AG04450 (cell line): Measurements from ENCODE around the gene CACNA1C. TPM values are rescaled to one million over a fixed set of nuclear protein-coding genes. Genes with fewer than 3 reads are reported as not detected.

ENCODE experiments used
- CTCF ChIA-PET: fragments of 300-600, 350-600 bp; formaldehyde crosslinking; extraction: SDS; loops from one replicate; lab custom pipeline; 2022; ENCODE audit warnings: antibody characterized with exemption, inconsistent platforms; lab: Charles Lee
- POLR2A ChIA-PET: fragments of 350-600 bp; formaldehyde crosslinking; extraction: SDS; loops from one replicate; lab custom pipeline; 2021; ENCODE audit warnings: antibody characterized with exemption, inconsistent platforms; lab: Yijun Ruan, JAX
- DNase-seq: peaks from one replicate; pipeline ENCODE4 v3.0.0-alpha.2; 2011; ENCODE audit warnings: low read depth, low spot score
- H3K27ac ChIP-seq: one replicate; pipeline ENCODE4 v1.5.1; 2012; ENCODE audit warnings: low read depth, low read length, control low read depth
- H3K27me3 ChIP-seq: one replicate; pipeline ENCODE4 v1.6.0; 2012; ENCODE audit warnings: low read length; ENCODE audit not compliant: control insufficient read depth, insufficient read depth
- H3K4me3 ChIP-seq: 2 replicates; pipeline ENCODE4 v1.5.1; 2011; ENCODE audit warnings: mild to moderate bottlenecking, low read depth, low read length, control low read depth
- H3K9me3 ChIP-seq: 2 replicates; pipeline ENCODE4 v1.5.1; 2012; ENCODE audit warnings: low read length; ENCODE audit not compliant: control insufficient read depth, insufficient read depth
- polyA plus RNA-seq: library from polyadenylated mRNA; depleted of rRNA; stranded (reverse); fragments of >200 nt; gene quantifications from 2 replicates; pipeline ENCODE4 v1.2.3, GENCODE V29; 2011
- TF ChIP-seq, protein P1 (sequence below): IDR thresholded peaks from 2 replicates; pipeline ENCODE4 v1.5.1; 2011; ENCODE audit warnings: low read depth, low read length, control low read depth, inconsistent platforms

CACNA1C gene
- polyA plus RNA-seq, 1 experiment, result 5.9 TPM

DNA sequence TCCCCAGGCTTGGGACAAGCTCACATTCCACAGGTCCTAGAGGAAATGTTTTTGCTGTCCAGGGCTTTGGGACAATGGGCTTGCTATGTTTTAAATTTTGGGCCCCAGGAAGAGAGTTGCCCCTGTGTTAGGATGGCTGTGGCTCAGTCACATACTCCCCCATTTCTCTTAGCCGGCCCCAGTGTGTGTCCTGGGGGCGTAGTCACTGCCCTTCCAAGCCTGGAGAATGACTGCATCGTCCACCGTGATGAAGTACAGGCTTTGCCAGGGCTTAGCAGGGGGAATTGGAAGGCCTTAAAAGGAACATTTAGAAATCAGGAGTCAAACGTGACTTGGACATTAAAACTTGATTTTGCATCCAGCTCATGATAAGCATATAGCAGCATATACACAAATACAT lies 293.6 kb downstream of the CACNA1C start:
- ChIA-PET POLR2A (no interaction called here), CTCF (no interaction called here)
- H3K9me3 ChIP-seq, result peaks cover 9% of the 10 kb centered on the region
- TF ChIP-seq, protein P1, sequence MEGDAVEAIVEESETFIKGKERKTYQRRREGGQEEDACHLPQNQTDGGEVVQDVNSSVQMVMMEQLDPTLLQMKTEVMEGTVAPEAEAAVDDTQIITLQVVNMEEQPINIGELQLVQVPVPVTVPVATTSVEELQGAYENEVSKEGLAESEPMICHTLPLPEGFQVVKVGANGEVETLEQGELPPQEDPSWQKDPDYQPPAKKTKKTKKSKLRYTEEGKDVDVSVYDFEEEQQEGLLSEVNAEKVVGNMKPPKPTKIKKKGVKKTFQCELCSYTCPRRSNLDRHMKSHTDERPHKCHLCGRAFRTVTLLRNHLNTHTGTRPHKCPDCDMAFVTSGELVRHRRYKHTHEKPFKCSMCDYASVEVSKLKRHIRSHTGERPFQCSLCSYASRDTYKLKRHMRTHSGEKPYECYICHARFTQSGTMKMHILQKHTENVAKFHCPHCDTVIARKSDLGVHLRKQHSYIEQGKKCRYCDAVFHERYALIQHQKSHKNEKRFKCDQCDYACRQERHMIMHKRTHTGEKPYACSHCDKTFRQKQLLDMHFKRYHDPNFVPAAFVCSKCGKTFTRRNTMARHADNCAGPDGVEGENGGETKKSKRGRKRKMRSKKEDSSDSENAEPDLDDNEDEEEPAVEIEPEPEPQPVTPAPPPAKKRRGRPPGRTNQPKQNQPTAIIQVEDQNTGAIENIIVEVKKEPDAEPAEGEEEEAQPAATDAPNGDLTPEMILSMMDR, result no peak
- no peaks in the 10 kb centered on the region for H3K27me3 ChIP-seq
- no peak for DNase-seq
- H3K4me3 ChIP-seq, result no peak overlapping the region
- H3K27ac ChIP-seq, result no peak overlapping the region

- Histone ChIP-seq H3K4me3 (no peak overlapping the region), H3K27ac (no peak overlapping the region), H3K9me3 (peaks cover 9% of the 10 kb centered on the region), H3K27me3 (no peaks in the 10 kb centered on the region)
- CTCF ChIA-PET, result interaction anchor here (1.3 to 1.7 kb wide), 2 partner anchors 13 to 48 kb away, joined by 4 to 5 read pairs; no protein-coding TSS in a partner anchor
- TF ChIP-seq, protein P1, result no peak
- DNase-seq, result no peak
- POLR2A ChIA-PET, result no interaction called here
Observed at GRCh38 chr12:2347137-2347843, 294.5 kb downstream of the CACNA1C start.

DNA sequence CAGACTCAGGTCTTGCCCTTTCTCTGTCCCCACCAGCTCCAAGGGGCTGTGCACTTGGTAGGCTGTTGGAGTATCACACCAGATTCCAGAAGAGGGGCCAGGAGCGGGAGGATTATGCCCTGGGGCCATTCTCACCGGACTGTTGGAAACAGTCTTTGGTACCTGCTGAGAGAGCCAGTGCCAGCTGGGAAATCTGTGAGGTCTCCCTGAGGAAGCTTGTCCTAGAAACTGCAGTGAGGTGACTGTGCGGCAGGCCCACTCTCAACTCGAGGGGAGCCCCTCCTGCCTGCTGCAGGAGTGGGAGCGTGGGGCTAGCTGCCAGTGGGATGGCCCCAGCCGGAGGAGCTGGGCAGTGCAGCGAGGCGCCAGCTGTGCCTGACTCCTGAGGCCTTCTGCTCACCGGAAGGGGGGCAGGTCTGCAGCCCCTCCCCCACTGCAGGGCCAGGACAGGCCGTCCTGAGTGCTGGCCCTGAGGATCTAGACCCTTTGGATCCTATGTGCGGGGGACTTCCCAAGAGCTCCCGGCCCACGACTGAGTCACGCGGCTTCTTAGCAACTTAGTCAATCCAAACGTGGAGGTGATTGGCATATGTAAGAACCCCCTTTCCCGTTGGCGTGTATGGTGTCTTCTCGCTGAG lies 295.2 kb downstream of the CACNA1C start:
- Histone ChIP-seq H3K4me3 (no peak overlapping the region), H3K27ac (no peak overlapping the region), H3K9me3 (peaks cover 9% of the 10 kb centered on the region), H3K27me3 (no peaks in the 10 kb centered on the region)
- TF ChIP-seq, protein P1, result no peak
- ChIA-PET CTCF (interaction anchor here (1.3 to 1.7 kb wide), 2 partner anchors 13 to 47 kb away, joined by 4 to 5 read pairs; no protein-coding TSS in a partner anchor), POLR2A (no interaction called here)
- no peak for DNase-seq

DNA sequence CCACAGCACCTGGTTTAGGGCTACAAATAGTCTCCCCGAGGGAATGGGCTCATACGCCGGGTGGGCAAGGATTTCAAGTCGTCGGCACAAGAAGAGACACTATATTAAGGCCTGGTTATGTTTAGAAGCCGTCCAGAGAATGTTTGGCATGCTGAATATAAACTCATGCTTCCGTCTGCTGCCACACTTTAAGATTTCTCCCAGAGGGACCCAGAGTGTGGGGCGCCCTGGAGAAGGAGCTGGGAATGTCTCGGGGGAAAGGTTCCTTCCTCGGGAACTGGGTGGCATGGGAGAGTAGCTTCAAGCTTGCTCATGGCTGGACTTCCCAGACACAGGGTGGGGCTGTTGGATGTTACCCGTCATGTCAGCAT lies 295.7 kb downstream of the CACNA1C start:
- Histone ChIP-seq H3K27me3 (no peaks in the 10 kb centered on the region), H3K9me3 (peaks cover 9% of the 10 kb centered on the region), H3K4me3 (no peak overlapping the region), H3K27ac (no peak overlapping the region)
- TF ChIP-seq, protein P1, result no peak
- no peak for DNase-seq
- ChIA-PET POLR2A (no interaction called here), CTCF (interaction anchor here (1.3 to 1.7 kb wide), 2 partner anchors 12 to 47 kb away, joined by 4 to 5 read pairs; no protein-coding TSS in a partner anchor)

- ChIA-PET CTCF (no interaction called here), POLR2A (no interaction called here)
- no peak for DNase-seq
- TF ChIP-seq, protein P1, result no peak
- Histone ChIP-seq H3K27me3 (no peaks in the 10 kb centered on the region), H3K9me3 (peaks cover 9% of the 10 kb centered on the region), H3K4me3 (no peak overlapping the region), H3K27ac (no peak overlapping the region)
Observed at GRCh38 chr12:2351161-2351560, 298.4 kb downstream of the CACNA1C start.
